Activated effector memory CD4-positive, alpha-beta T cell treated with anti-CD3 and anti-CD28 coated beads, Interleukin-2, amount 50 U/mL, for 16 hours (primary cell): Measurements from ENCODE around the gene ZFYVE28.
"Not testable (repeated sequence)": the region's sequence is repeated elsewhere in the genome, so short reads cannot be mapped to it uniquely, and the experiment has no call there.

ENCODE experiments used
- DNase-seq: peaks from one replicate; pipeline ENCODE4 v3.0.0-alpha.2; 2020

The ZFYVE28 gene

DNA sequence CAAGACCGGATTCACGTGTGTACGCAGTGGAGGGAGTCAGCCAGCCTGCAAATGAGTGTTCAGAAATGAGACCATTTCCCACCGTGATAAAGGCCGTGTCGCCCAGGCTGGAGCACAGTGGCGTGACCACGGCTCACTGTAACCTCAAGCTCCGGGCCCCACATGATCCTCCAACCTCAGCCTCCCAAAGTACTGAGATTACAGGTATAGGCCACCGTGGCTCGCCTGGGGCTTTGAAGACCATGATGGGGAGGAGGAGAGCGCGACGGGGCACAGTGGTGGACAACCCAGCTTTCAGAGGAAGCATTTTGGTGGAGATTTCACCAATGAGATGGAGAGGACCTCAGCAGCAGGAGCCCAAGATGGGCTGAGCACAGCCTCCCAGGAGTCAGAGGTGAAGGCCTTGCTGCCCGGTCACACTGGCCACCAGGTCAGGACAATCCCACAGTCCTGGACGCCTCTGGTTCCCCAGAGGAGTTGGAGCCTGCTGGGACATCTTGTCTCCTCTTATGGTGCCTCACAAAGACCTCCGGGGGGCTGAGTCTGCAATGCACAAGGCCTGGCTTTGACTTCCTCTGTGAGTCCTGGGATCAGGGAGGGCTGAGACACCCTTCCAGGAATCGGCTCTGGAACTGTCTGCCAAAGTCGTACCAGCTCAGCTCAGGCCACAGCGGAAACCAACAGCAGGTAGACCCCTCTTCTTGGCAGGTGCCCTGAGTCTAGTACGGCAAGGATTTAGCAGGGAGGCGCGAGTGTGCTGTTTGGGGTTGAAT, 134.1 kb downstream of the ZFYVE28 start:
- DNase-seq, result peak; percentile 53

DNA sequence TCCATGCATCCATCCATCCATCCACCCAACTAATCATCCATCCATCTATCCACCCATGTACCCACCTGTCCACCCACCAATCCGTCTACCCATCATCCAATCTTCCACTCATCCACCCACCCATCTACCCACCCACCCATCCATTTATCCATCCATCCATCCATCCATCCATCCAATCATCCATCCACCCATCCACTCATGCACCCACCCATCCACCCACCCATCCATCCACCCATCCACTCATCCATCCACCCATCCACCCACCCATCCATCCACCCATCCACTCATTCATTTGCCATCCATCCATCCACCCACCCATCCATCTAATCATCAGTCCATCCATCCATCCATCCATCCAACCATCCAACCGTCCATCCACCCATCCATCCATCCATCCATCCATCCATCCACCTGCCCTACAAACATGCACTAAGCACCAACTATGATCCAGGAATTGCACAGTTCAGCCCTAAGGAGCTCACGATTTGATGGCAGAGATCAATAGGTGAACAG, 135.2 kb downstream of the ZFYVE28 start:
- no peak for DNase-seq

- DNase-seq, result peak; percentile 86
Observed at GRCh38 chr4:2281575-2282343, 136.7 kb downstream of the ZFYVE28 start.

- DNase-seq, result no peak
Observed at GRCh38 chr4:2280531-2281300, 137.7 kb downstream of the ZFYVE28 start.

- no peak for DNase-seq
Observed at GRCh38 chr4:2277956-2278355, 140.5 kb downstream of the ZFYVE28 start.

DNA sequence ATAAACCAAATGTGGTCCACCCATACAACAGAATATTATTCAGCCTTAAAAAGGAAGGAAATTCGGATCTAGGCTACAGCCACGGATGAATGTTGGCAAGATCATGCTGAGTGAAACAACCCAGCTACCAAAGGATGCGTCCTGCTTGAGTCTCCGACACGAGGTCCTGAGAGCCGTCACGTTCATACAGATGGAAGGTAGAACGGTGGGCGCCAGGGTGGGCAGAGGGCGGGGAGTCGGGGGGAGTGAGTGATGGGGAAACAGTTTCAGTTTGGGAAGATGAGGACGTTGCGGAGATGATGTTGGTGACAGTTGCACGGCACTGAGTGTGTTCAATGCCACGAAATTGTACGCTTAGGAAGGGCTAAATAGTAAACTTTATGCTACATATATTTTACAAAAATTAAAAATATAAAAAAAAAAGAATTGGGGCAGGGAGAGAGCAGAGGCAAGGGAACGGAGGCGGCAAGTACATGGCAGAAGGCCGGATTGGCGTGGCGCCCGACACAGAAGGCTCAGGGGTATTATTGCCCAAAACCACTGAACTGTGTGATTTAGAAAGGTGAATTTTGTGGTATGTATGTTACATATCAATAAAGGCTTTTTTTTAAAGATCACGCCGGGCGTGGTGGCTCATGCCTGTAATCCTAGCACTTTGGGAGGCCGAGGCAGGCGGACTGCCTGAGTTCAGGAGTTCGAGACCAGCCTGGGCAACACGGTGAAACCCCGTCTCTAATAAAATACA, 141.7 kb downstream of the ZFYVE28 start:
- no peak for DNase-seq

DNA sequence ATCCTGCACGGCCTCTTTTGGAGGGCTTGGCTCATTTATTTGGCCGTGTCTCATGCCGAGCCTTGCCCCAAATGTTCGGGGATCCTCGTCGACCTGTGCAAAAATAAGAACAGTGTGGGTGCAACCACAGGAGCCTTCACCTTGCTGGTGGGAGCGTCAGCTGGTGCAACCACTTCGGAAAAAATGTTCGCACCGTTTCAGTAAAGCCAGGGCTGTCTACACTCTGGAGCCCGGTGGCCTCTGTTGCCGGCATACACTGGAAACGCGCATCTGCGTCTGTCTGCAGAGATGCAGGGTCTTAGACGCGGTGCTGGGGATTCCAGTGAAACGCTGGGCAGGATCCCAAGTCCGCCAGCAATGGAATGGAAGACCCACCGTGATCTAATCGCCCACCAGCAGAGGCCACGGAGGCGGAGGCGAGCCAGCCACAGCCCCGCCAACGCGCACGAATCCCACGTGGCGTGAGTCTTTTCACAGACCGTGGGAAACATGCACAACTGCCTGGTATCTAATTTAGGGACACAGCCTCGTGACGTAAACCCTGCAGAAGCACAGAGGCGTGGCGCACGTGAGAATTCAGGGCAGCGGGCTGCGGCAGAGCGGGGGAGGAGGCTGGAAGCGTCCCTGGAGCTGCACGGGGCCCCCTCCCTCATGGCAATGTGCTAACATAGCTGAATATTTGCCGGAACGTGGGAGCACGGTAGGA, 142.7 kb downstream of the ZFYVE28 start:
- no peak for DNase-seq

DNA sequence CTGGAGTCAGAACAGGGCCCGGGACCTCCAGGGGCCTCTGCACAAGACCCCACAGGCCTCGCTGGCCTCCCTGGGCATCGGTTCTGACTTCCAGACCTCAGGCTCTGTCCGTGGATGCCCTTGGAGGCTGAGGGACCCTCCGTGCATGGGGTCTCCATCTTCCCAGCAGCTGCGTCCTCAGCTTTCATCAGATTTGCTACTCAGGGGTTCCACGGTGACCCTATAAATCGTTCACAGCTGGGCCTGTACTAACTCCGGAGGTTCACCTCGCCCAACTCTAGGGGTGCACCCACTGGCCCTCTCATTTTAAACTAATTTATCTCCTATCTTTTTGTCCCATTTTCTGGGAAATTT, 143.4 kb downstream of the ZFYVE28 start:
- not testable (repeated sequence) for DNase-seq

DNA sequence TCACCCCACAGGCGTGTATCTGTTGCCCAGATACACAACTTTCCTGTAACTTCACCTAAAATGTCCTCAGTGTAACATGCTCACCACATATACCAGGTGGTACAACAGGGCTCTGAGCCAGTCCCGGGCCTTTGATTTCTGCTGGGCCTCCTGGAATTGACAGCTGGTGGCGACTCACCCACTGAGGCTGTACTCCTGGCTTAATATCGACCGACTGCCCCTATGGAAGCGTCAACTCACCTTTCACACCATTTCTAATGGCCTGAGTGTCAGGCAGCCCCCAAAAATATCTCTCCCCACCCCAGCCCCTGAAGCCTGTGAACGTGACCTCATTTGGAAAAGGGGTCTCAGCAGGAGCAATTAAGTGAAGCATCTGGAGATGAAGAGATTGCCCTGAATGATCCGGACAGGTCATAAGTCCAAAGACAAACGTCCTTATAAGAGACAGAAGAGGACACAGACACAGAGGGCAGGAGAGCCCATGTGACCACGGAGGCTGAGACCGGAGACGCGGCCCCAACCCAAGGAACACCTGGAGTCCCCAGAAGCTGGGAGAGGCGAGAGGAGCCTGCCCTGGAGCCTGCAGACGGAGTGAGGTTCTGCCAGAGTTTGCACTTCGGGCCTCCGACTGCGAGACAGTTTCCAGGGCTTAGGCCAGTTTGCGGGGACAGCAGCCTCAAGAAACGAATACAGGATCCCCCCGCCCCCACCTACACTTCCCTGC, 144.0 kb downstream of the ZFYVE28 start:
- DNase-seq, result no peak

DNA sequence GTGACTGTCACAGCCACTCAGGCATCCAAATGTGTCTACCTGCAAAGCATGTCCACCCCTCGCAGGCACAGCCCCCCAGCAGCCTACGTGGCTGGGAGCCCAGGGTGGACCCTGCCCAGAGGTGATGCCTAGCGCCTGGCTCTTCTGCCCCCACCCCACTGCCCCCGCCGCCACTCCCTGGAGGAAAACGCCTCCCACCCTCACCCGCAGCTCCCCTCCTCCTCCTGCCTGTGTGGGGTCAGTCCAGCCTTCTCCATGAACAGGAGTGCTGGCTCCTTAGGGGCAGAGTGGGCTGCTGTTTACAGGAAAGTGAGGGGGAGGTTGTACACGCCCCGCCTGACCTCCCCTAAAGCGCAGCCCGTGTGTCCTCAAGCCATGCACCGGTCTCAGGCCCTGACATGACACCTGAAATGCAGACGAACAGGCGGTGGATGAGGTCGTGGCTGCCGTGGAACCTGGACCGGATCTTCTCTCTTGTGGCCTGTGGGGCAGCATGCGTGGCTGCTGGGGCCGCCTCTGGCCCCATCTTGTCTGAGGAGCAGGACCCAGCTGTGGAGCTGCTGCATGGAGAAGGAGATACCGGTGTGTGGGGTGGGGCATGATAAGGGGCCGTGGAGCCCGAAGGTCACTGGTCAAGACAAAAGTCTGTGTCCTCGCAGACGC, 144.7 kb downstream of the ZFYVE28 start:
- no peak for DNase-seq

DNA sequence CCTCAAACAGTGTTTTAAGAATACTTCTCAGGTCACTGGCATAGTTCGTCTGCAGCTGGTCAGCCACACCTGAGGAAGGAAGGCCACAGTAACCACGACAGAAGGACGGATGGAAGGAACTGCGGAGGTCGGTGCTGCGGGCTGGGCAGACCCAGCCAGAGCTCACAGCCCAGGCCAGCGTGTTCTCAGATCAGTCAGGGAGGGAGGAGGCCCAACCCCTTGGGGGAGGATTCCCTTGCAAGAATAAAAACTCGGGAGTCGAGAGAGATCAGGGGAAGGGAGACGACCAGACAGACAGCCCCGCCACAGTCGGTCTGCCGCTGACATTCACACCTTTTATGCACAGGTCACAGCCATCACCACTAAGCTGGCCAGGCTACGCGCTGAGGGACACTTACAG, 145.2 kb downstream of the ZFYVE28 start:
- DNase-seq, result no peak

DNA sequence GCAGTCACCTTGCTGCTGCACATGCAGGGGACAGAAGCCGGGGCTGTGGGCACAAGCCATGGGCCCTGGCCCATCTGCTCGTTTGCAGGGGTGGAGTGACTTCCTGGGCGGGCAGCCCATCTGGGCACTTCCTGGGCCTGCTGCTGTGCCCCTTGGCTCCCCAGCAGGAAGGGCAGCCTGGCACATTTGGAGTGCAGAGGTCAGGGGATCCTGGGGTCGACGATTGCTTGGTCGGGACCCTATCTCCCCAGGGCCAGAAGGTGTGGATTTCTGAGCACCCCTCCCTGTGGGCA, 145.7 kb downstream of the ZFYVE28 start:
- DNase-seq, result no peak

GRCh38 chr4:2272026-2272827, 146.2 kb downstream of the ZFYVE28 start:
- no peak for DNase-seq

DNA sequence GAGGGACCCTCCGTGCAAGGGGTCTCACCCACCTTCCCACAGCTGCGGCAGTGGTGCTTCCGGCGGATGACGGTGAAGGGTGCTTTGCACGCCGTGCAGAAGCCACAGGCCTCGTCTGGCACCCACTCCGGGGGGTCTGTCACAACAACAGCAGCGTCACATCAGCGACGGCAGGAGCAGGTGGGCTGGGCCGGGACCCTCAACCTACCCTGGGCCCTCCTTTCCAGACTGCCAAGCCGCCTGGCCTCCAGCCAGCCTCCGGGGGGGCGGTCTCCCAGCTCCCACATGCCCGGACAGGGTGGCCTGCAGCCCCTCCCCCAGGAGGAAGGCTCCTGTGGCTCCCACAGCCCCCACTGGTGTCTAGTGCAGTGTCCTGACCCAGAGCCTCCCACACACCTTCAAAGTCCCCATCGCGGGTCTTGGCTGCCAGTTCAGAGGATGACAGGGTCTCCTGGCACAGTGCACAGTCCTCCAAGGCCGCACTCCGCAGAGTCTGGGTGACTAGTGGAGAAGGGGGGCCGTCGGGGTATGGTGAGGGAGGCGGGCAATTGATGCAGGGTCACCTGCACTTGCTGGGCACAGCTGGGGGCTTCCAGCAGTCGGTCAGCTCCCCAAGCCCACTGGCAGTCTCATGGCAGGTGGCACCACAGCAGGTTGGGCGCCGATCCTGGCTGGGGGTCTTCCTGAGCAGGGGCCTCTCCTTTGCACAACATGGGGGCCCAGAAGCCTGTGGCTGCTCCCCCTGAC, 147.0 kb downstream of the ZFYVE28 start:
- no peak for DNase-seq

- DNase-seq, result no peak
Observed at GRCh38 chr4:2270341-2271165, 147.9 kb downstream of the ZFYVE28 start.

DNA sequence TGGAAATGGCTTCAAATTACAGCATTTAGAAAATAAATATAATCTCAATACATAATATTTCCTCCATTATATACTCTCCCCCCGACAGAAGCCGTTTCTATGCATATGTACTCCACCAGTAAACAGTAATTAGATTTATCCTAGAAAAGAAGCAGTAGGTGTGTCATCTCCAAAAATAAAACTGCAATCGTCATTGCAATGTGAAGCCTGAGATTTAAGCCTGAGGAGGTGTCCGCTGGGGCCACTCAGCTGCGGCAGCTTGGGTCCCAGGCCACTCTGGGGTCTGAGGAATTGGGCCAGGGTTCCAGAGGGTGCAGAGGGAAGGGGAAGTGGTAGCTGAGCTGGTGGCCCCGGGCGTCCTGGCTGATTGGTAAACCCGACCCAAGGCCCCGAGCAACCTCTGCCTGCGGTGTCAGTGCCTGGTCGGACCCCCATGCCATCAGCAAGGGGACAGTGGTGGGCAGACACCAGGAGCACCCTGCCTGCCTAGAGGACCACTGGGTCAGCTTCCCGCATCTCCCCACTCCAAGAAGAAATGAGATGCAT, 148.8 kb downstream of the ZFYVE28 start:
- no peak for DNase-seq

DNA sequence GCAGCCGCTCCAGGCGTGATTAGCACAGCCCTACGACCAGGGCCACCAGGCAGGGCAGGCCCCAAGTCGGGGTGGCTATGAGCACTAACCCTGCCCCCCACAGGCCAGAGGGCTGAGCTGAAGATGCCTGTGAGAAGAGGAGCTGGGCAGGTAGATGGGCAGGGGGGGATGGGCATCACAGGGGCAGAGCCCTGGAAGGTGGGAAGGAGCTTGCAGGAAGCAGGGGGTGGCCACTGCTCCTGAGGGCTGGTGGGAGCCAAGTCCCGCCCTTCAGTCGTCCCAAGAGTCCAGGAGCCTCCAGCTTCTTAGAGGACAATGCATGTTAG, 149.3 kb downstream of the ZFYVE28 start:
- no peak for DNase-seq
